HL-60 (cell line): ENCODE measurements around the gene EPN3.

Source experiments
- DNase-seq, 2 experiments: peaks; one replicate each; pipeline ENCODE4 v3.0.0-alpha.2; 2010 to 2020; ENCODE audit warnings: low read depth in 1 of 2, low spot score in 1 of 2
- H3K27ac ChIP-seq: fragments of 250-450 bp; sonication (Bioruptor Pico); replicated peaks from 2 replicates; pipeline ENCODE4 v1.5.1; 2020; ENCODE audit warnings: mild to moderate bottlenecking, moderate library complexity
- H3K27me3 ChIP-seq: fragments of 250-450 bp; sonication (Bioruptor Pico); 2 replicates; pipeline ENCODE4 v1.5.1; 2021; ENCODE audit warnings: mild to moderate bottlenecking, moderate library complexity; ENCODE audit not compliant: insufficient read depth, poor library complexity, severe bottlenecking
- H3K4me3 ChIP-seq: replicated peaks from 2 replicates; pipeline ENCODE4 v1.5.1; 2011; ENCODE audit warnings: mild to moderate bottlenecking, control low read depth, low read length; ENCODE audit not compliant: insufficient read depth
- CTCF ChIP-seq: IDR thresholded peaks from one replicate; pipeline ENCODE4 v1.5.1; 2011; ENCODE audit warnings: low read length, control low read depth, inconsistent platforms; ENCODE audit not compliant: insufficient read depth
- GABPA ChIP-seq: IDR thresholded peaks from 2 replicates; pipeline ENCODE4 v1.6.1; 2012; ENCODE audit warnings: low read depth
- POLR2AphosphoS5 ChIP-seq: IDR thresholded peaks from 2 replicates; pipeline ENCODE4 v1.6.1; 2012; ENCODE audit warnings: low read depth
- REST ChIP-seq: IDR thresholded peaks from 2 replicates; pipeline ENCODE4 v1.6.1; 2012; ENCODE audit warnings: low read depth; ENCODE audit not compliant: insufficient replicate concordance
- SPI1 ChIP-seq: IDR thresholded peaks from 2 replicates; pipeline ENCODE4 v1.6.1; 2012; ENCODE audit warnings: low read depth, mild to moderate bottlenecking, borderline replicate concordance

Gene EPN3

GRCh38 chr17:50568659-50569058 is 36.1 kb downstream of the EPN3 start:
- H3K4me3 ChIP-seq, result no peak overlapping the region
- H3K27me3 ChIP-seq, result peaks cover 26% of the 10 kb centered on the region
- DNase-seq, result no peak
- no peak overlapping the region for H3K27ac ChIP-seq
- TF ChIP-seq SPI1 (no peak), GABPA (no peak), REST (no peak), CTCF (no peak)

- Histone ChIP-seq H3K27me3 (peaks cover 18% of the 10 kb centered on the region), H3K27ac (no peak overlapping the region), H3K4me3 (no peak overlapping the region)
- TF ChIP-seq GABPA (no peak), POLR2AphosphoS5 (no peak), CTCF (no peak), REST (no peak), SPI1 (no peak)
- DNase-seq, result no peak
These were observed 37.1 kb downstream of the EPN3 start for GRCh38 chr17:50569592-50569991.

- TF ChIP-seq SPI1 (no peak), CTCF (no peak), GABPA (no peak), REST (no peak), POLR2AphosphoS5 (no peak)
- no peak for DNase-seq
- Histone ChIP-seq H3K4me3 (no peak overlapping the region), H3K27me3 (peaks cover 17% of the 10 kb centered on the region), H3K27ac (no peak overlapping the region)
These were observed 37.5 kb downstream of the EPN3 start for GRCh38 chr17:50570032-50570431.
